IPS-15b (cell line): ENCODE measurements around the gene ZNF324B.
A peak's percentile ranks its signal among the peaks of the same experiment; 100 is the strongest.
"Not testable (repeated sequence)": the region's sequence is repeated elsewhere in the genome, so short reads cannot be mapped to it uniquely, and the experiment has no call there.

Source experiments
- H3K27me3 ChIP-seq: one replicate; pipeline ENCODE4 v1.6.1; 2013; ENCODE audit warnings: low read length; ENCODE audit not compliant: control insufficient read depth, insufficient read depth
- H3K36me3 ChIP-seq: one replicate; pipeline ENCODE4 v1.6.1; 2013; ENCODE audit warnings: low read length; ENCODE audit not compliant: control insufficient read depth, insufficient read depth
- H3K4me1 ChIP-seq: one replicate; pipeline ENCODE4 v1.6.1; 2013; ENCODE audit warnings: mild to moderate bottlenecking, low read length; ENCODE audit not compliant: control insufficient read depth, insufficient read depth
- H3K4me3 ChIP-seq: one replicate; pipeline ENCODE4 v1.5.1; 2013; ENCODE audit warnings: low read depth, low read length
- H3K9ac ChIP-seq: one replicate; pipeline ENCODE4 v1.6.1; 2013; ENCODE audit warnings: low read depth, mild to moderate bottlenecking, low read length
- H3K9me3 ChIP-seq: one replicate; pipeline ENCODE4 v1.6.1; 2013; ENCODE audit warnings: mild to moderate bottlenecking, low read length; ENCODE audit not compliant: control insufficient read depth, insufficient read depth

The ZNF324B gene

DNA sequence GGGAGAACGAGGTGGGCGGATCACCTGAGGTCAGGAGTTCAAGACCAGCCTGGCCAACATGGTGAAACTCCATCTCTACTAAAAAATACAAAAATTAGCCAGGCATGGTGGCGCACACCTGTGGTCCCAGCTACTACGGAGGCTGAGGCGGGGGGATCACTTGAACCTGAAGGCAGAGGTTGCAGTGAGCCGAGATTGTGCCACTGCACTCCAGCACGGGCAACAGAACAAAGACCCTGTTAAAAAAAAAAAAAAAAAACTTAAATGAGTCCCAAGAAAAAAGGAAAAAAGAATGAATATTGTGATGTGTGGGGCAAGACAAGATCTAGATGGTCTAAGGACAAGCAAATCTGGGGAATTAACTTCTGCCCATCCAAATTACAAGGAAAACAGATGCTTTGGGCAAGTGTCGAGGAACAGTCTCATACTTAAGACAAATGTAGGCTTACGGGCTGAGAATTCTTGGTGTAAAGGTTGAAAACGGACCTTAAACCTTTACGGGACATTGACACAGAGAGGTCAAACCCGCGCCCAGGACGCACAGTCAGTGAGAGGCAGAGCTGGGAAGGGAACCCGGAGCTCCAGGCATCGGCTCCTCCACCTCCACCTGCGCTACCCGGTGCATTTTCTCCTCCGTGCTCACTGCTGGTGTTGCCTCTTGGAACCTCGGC, 14.8 kb downstream of the ZNF324B start:
- no peak overlapping the region for H3K9ac ChIP-seq
- peaks cover 5% of the 10 kb centered on the region for H3K27me3 ChIP-seq
- H3K4me1 ChIP-seq = peaks cover 3% of the 10 kb centered on the region
- peak overlapping the region; percentile 49 for H3K4me3 ChIP-seq
- no peaks in the 10 kb centered on the region for H3K9me3 ChIP-seq
- H3K36me3 ChIP-seq = peaks cover 5% of the 10 kb centered on the region

DNA sequence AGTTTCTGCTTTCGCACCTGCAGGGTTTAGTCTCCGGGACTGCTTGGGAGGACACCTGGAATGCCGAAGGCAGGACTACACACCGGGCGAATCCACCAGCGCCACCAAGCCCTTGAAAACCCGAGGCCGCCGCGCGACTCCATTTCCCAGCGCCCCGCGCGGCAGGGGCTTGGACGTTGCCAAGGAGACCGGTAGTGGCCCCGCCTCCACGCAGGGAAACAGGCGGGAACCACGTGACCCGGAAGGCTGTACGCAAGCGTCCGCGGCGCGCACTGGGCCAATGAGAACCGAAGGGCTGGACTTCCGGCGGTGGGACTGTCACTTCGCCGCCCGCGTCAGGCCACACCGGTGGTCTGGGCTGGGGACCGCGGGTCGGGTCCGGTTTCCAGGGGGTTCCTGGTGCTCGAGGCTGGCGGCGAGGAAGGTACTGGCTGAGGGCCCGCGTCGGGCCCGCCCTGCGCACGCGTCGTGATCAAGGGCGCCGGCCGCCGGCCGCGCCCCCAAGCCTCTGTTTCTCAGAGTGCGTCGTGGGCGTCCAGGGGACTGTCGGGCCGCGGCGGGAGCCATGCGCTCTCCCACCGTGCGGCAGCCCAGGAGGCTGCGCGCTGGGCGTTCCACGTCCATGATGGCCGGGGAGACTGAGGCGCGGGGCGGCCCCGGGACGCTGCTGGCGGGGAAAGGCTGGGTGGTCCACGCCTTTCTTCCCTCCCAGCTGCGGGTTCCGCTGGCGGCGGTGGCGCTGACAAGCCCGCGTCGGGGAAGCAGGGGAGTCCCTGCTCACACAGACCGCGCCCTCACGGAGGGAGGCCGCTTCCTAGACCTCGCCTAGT, 15.6 kb downstream of the ZNF324B start, which contains the start of gene ZNF324:
TSS of gene ZNF324 (plus strand) at position 321 of the 830 bp plus-strand sequence. CDS start 2,106 bp downstream, outside the sequence.
- Histone ChIP-seq H3K27me3 (peaks cover 5% of the 10 kb centered on the region), H3K9ac (no peak within 1 kb of the TSS), H3K4me1 (peaks cover 3% of the 10 kb centered on the region), H3K36me3 (peaks cover 8% of the 10 kb centered on the region), H3K4me3 (peak within 1 kb of the TSS; percentile 49), H3K9me3 (no peaks in the 10 kb centered on the region)

DNA sequence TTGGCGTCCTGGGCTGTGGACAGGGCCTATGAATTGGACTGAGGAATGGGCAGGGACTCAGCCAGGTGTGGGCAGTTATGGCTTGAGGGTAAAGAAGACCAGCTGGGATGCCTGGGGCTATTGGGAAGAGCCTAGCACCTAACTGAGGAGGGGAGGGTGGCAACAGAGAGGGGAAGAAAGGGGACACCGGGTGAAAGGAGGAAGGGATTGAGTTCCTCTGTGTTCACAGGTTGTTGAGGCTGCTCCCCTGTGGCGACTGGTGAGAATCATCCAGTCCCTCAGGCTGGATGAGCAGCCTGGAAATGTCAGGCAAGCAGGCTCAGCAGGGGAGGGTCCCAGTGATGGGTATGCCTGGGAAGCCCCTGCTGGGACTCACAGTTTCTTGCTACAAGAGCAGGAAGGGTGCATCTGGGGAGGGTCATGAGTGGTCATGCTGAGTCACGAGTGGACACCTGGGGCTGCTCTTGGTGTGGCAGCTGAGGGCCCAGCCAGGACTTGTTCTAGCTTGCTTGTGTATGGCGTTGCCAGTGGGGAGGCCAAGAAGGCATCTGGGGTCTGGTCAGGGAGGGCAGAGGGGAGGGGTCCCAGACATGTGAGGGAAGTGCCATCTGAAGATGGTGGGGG, 16.9 kb downstream of the ZNF324B start:
- Histone ChIP-seq H3K36me3 (peaks cover 12% of the 10 kb centered on the region), H3K4me1 (peaks cover 3% of the 10 kb centered on the region), H3K9ac (no peak overlapping the region), H3K4me3 (peak overlapping the region; percentile 13), H3K27me3 (peaks cover 5% of the 10 kb centered on the region), H3K9me3 (no peaks in the 10 kb centered on the region)

DNA sequence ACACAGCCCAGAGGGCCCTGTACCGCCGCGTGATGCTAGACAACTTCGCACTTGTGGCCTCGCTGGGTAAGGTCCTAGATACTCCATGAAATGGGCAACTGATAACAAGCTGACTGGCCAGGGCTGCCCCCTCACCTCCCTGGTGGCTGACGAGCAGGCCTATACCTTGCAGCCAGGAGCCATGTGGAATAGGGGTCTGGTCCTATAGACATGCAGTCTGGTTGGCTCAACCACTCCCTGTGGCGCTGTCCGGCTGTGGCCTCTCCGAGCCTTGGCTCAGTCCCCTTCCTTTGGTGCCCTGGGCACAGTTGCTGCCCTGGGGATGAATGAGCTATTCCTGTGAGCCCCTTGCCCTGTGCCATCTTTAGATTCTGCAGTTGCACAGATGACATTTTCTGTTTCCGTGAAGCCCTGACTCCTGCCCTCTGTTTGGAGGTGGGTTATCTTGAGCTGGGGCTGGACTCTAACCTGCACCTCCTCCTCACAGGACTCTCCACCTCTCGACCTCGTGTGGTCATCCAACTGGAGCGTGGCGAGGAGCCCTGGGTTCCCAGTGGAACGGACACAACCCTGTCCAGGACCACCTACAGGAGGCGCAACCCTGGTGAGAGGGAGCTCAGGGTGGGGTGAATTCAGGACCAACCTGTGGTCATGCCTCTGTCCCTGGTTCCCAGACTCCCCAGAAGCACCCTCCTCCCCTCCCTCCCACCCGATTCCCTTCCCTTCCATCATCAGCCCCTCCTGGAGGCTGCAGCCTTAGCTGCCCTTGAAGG, 18.0 kb downstream of the ZNF324B start:
- Histone ChIP-seq H3K4me1 (peaks cover 3% of the 10 kb centered on the region), H3K9me3 (no peaks in the 10 kb centered on the region), H3K4me3 (no peak overlapping the region), H3K27me3 (peaks cover 5% of the 10 kb centered on the region), H3K9ac (no peak overlapping the region), H3K36me3 (peaks cover 12% of the 10 kb centered on the region)

DNA sequence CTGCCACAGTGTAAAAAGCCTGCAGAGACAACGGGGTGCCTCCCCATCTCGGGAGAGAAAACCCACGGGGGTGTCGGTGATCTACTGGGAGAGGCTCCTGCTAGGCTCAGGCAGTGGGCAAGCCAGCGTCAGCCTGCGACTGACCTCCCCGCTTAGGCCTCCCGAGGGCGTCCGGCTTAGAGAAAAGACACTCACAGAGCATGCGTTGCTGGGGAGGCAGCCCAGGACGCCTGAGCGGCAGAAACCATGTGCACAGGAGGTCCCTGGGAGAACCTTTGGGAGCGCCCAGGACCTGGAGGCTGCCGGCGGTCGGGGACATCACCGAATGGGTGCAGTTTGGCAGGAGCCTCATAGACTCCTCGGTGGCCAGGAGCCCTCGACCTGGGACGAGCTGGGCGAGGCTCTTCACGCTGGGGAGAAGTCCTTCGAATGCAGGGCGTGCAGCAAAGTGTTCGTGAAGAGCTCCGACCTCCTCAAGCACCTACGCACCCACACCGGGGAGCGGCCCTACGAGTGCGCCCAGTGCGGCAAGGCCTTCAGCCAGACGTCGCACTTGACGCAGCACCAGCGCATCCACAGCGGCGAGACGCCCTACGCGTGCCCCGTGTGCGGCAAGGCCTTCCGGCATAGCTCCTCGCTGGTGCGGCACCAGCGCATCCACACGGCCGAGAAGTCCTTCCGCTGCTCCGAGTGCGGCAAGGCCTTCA, 19.6 kb downstream of the ZNF324B start:
- not testable (repeated sequence) for H3K9ac ChIP-seq, H3K27me3 ChIP-seq
- peaks cover 12% of the 10 kb centered on the region for H3K36me3 ChIP-seq

DNA sequence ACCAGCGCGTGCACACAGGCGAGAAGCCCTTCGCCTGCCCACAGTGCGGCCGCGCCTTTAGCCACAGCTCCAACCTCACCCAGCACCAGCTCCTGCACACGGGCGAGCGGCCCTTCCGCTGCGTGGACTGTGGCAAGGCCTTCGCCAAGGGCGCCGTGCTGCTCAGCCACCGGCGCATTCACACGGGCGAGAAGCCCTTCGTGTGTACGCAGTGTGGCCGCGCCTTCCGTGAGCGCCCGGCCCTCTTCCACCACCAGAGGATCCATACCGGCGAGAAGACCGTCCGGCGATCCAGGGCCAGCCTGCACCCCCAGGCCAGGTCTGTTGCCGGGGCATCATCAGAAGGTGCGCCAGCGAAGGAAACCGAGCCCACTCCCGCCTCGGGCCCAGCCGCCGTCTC, 20.3 kb downstream of the ZNF324B start:
- H3K4me3 ChIP-seq = no peak overlapping the region
- no peak overlapping the region for H3K9ac ChIP-seq
- no peaks in the 10 kb centered on the region for H3K9me3 ChIP-seq
- no peaks in the 10 kb centered on the region for H3K27me3 ChIP-seq
- H3K36me3 ChIP-seq = peaks cover 12% of the 10 kb centered on the region
- H3K4me1 ChIP-seq = peaks cover 3% of the 10 kb centered on the region

More for the DNA sequence above, 19.6 kb downstream of the ZNF324B start:
- not testable (repeated sequence) for H3K9me3 ChIP-seq, H3K4me1 ChIP-seq, H3K4me3 ChIP-seq

DNA sequence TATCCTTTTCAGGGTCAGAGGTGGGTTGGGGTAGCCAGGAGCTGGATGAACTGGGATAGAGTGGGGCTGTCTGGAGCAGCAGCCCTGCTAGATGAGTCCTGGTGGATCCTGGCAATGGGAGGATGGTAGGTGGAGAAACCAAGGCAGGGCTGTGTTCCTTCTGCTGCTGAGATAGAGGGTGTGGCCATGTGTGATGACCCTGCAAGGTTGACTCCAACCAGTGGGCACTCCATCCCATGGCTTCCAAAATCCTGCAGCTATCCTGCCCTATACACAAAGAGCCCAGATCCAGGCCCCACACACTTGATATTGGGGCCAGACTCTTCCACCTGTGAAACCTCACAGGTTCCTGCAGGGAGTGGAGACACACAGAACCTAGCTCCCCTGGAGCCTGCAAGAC, 22.4 kb downstream of the ZNF324B start:
- H3K4me3 ChIP-seq = no peak overlapping the region
- H3K9me3 ChIP-seq = no peaks in the 10 kb centered on the region
- H3K27me3 ChIP-seq = no peaks in the 10 kb centered on the region
- peaks cover 12% of the 10 kb centered on the region for H3K36me3 ChIP-seq
- no peak overlapping the region for H3K9ac ChIP-seq
- H3K4me1 ChIP-seq = peaks cover 2% of the 10 kb centered on the region

DNA sequence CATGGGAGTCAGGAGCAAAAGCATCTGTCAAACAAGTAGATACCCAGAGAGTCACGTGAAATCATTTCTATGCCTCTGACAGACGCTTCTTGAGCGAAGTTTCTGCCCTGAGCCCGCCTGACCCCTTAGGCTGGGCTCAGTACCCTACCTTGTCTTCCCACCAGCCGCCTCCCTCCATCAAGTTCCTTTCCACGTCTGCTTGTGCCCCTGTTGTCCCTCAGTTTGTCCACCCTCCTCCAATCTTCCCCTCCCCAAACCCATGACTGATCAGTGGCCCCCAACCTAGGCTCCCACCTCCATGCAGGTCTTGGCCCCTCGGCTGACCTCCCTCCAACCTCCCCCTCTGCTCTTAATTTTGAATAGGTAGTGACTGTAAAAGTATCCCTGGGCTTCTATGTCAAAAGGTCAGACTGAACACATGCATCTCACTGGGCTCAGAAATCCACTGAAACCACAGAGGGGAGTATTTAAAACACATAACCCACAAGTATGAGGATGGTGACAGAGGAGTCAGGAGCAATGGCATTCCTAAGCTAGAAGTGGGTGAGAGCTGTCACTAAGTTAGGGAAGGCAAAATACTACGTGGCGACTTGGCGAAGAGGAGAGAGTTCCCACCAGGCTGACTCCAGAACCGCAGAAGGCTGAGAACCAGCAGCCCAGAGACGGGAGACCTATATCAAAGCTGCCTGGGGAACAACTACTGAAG, 23.0 kb downstream of the ZNF324B start:
- Histone ChIP-seq H3K36me3 (peaks cover 12% of the 10 kb centered on the region), H3K9me3 (no peaks in the 10 kb centered on the region), H3K27me3 (no peaks in the 10 kb centered on the region), H3K9ac (no peak overlapping the region), H3K4me1 (peaks cover 2% of the 10 kb centered on the region), H3K4me3 (no peak overlapping the region)

DNA sequence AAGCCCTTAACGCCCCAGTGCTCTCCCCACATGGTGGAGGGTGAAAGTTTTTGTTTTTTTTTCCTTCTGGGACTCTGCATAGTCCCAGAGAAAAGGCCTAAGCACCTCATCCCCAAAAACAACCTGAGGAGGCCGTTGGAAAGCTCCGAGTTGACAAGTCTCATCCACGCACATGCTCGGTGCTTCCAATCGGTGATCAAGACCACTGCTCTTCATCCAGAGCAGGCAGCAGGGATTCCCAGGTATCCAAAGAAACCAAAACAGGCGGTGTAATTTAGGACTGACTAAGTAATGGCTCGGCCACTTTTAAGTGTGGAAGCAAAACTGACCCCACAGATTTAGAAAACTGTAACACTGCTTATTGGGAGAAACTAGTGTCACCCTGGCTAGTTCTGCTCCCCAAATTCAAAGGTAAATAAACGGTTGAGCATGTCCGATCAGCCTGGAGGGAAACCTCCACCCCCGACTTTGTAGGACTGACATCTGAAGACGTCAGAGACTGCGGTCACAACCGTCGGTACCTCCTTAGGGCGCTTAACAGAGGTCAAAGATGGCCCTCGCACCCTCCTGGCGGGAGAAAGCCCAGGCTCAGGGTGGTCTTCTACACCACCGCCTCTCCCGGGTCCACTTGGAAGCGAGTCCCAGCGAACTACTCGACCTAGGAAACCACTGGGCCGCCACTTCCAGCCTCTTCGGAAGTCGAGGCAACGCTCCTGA, 23.7 kb downstream of the ZNF324B start:
- H3K36me3 ChIP-seq = peaks cover 13% of the 10 kb centered on the region
- H3K27me3 ChIP-seq = no peaks in the 10 kb centered on the region
- peak overlapping the region; percentile 16 for H3K9ac ChIP-seq
- peak overlapping the region; percentile 91 for H3K4me3 ChIP-seq
- peaks cover 2% of the 10 kb centered on the region for H3K4me1 ChIP-seq
- H3K9me3 ChIP-seq = no peaks in the 10 kb centered on the region
